Calu3 (cell line): ENCODE data around the gene HOXA7. TPM values are rescaled to one million over a fixed set of nuclear protein-coding genes. Genes with fewer than 3 reads are reported as not detected.

ENCODE experiments used
- BruUV-seq: library from RNA; stranded (reverse); fragments of 400-500 nt; replicated peaks from 2 replicates; lab custom pipeline; 2021; lab: Mats Ljungman, UMichigan
- CTCF ChIA-PET: fragments of 300-600 bp; sonication (Branson Sonifier 250); formaldehyde crosslinking; loops from one replicate; lab custom pipeline; 2022; ENCODE audit warnings: antibody characterized with exemption; lab: Charles Lee
- DNase-seq: peaks from one replicate; pipeline ENCODE4 v3.0.0; 2022
- H3K27ac Mint-ChIP-seq: one replicate; pipeline ENCODE4 v1.8.0; 2022; ENCODE audit warnings: mixed read lengths; ENCODE audit not compliant: unreplicated experiment
- H3K27me3 Mint-ChIP-seq: one replicate; pipeline ENCODE4 v1.8.0; 2022; ENCODE audit warnings: mixed read lengths; ENCODE audit not compliant: unreplicated experiment
- H3K36me3 Mint-ChIP-seq: one replicate; pipeline ENCODE4 v1.8.0; 2022; ENCODE audit warnings: mild to moderate bottlenecking, moderate library complexity, mixed read lengths; ENCODE audit not compliant: insufficient read depth, unreplicated experiment
- H3K4me1 Mint-ChIP-seq: one replicate; pipeline ENCODE4 v1.8.0; 2022; ENCODE audit warnings: mild to moderate bottlenecking, low read depth, mixed read lengths; ENCODE audit not compliant: unreplicated experiment
- H3K4me3 Mint-ChIP-seq: one replicate; pipeline ENCODE4 v1.8.0; 2022; ENCODE audit warnings: mild to moderate bottlenecking, low read depth, moderate library complexity, mixed read lengths; ENCODE audit not compliant: unreplicated experiment
- H3K9me3 Mint-ChIP-seq: one replicate; pipeline ENCODE4 v1.8.0; 2022; ENCODE audit warnings: low read depth, mixed read lengths; ENCODE audit not compliant: unreplicated experiment
- CTCF ChIP-seq: fragments of 200-600 bp; IDR thresholded peaks from one replicate; pipeline ENCODE4 v1.8.0; 2022; ENCODE audit warnings: antibody characterized with exemption; ENCODE audit not compliant: unreplicated experiment
- intact Hi-C: fragments of 100-400 bp; cut with micrococcal nuclease; formaldehyde crosslinking; loops from one replicate; pipeline ENCODE4 v1.10.0; 2022; ENCODE audit not compliant: unreplicated experiment
- total RNA-seq: library from RNA; stranded (reverse); gene quantifications from 2 replicates; pipeline ENCODE4 v1.2.3, GENCODE V29; 2022

The HOXA7 gene
- total RNA-seq, 1 experiment from 2014 or later = not detected

GRCh38 chr7:27128776-27129728 is 27.4 kb downstream of the HOXA7 start:
- H3K27me3 Mint-ChIP-seq = no peaks in the 10 kb centered on the region
- no TSS peak for BruUV-seq
- intact Hi-C loops = no loop called here
- peaks cover 2% of the 10 kb centered on the region for H3K36me3 Mint-ChIP-seq
- no peak overlapping the region for H3K4me3 Mint-ChIP-seq
- H3K9me3 Mint-ChIP-seq = no peaks in the 10 kb centered on the region
- TF ChIP-seq CTCF = no peak
- CTCF ChIA-PET = no interaction called here
- H3K4me1 Mint-ChIP-seq = peaks cover 34% of the 10 kb centered on the region
- no peak overlapping the region for H3K27ac Mint-ChIP-seq
- no peak for DNase-seq

- Mint-ChIP-seq H3K4me1 (peaks cover 34% of the 10 kb centered on the region), H3K27ac (no peak overlapping the region), H3K36me3 (peaks cover 10% of the 10 kb centered on the region), H3K9me3 (no peaks in the 10 kb centered on the region), H3K4me3 (no peak overlapping the region), H3K27me3 (no peaks in the 10 kb centered on the region)
- no peak for TF ChIP-seq CTCF
- intact Hi-C loops = no loop called here
- BruUV-seq = no TSS peak
- CTCF ChIA-PET = interaction anchor here (0.6 kb wide), 1 partner anchor 241 kb away, joined by 5 read pairs; no protein-coding TSS in a partner anchor
- DNase-seq = no peak
Measured at GRCh38 chr7:27128034-27128433, 28.4 kb downstream of the HOXA7 start.

- CTCF ChIA-PET = interaction anchor here (0.6 kb wide), 1 partner anchor 1340 kb away, joined by 3 read pairs; no protein-coding TSS in a partner anchor
- no TSS peak for BruUV-seq
- peaks cover 40% of the 10 kb centered on the region for H3K4me1 Mint-ChIP-seq
- no peaks in the 10 kb centered on the region for H3K9me3 Mint-ChIP-seq
- intact Hi-C loops = no loop called here
- TF ChIP-seq CTCF = no peak
- H3K36me3 Mint-ChIP-seq = peaks cover 22% of the 10 kb centered on the region
- no peak overlapping the region for H3K27ac Mint-ChIP-seq
- no peak for DNase-seq
- no peak overlapping the region for H3K4me3 Mint-ChIP-seq
- no peaks in the 10 kb centered on the region for H3K27me3 Mint-ChIP-seq
Measured at GRCh38 chr7:27126596-27127327, 29.7 kb downstream of the HOXA7 start.

GRCh38 chr7:27125986-27126394 is 30.5 kb downstream of the HOXA7 start:
- Mint-ChIP-seq H3K9me3 (no peaks in the 10 kb centered on the region), H3K4me1 (peaks cover 47% of the 10 kb centered on the region), H3K4me3 (no peak overlapping the region), H3K36me3 (peaks cover 26% of the 10 kb centered on the region), H3K27me3 (no peaks in the 10 kb centered on the region), H3K27ac (no peak overlapping the region)
- DNase-seq = no peak
- intact Hi-C loops = no loop called here
- CTCF ChIA-PET = interaction anchor here (0.6 kb wide), 1 partner anchor 1339 kb away, joined by 3 read pairs; no protein-coding TSS in a partner anchor
- TF ChIP-seq CTCF = no peak
- BruUV-seq = no TSS peak
